Loucy (cell line): ENCODE measurements around the gene RAD23B.

Experiments
- H2AFZ ChIP-seq: fragments of 200-600 bp; sonication (generic); 2 replicates; pipeline ENCODE4 v1.6.0; 2016; ENCODE audit warnings: antibody characterized with exemption, mild to moderate bottlenecking, low read length, moderate library complexity
- H3F3A ChIP-seq: fragments of 200-600 bp; 2 replicates; pipeline ENCODE4 v1.6.0; 2016; ENCODE audit warnings: antibody characterized with exemption, low read depth, mild to moderate bottlenecking
- H3K27me3 ChIP-seq: fragments of 200-600 bp; sonication (generic); 2 replicates; pipeline ENCODE4 v1.6.1; 2014; ENCODE audit warnings: low read length, mild to moderate bottlenecking; ENCODE audit not compliant: insufficient read depth, poor library complexity, severe bottlenecking
- H3K36me3 ChIP-seq: fragments of 200-600 bp; sonication (generic); 2 replicates; pipeline ENCODE4 v1.6.1; 2016; ENCODE audit warnings: low read length; ENCODE audit not compliant: insufficient read depth
- H3K4me1 ChIP-seq: fragments of 200-600 bp; sonication (generic); 2 replicates; pipeline ENCODE4 v1.5.1; 2014; ENCODE audit warnings: low read length, mild to moderate bottlenecking; ENCODE audit not compliant: insufficient read depth, poor library complexity, severe bottlenecking
- H3K4me2 ChIP-seq: fragments of 200-600 bp; sonication (generic); 2 replicates; pipeline ENCODE4 v1.6.0; 2014; ENCODE audit warnings: antibody characterized with exemption, low read length, low read depth, mild to moderate bottlenecking; ENCODE audit not compliant: poor library complexity, severe bottlenecking
- H3K4me3 ChIP-seq: fragments of 200-600 bp; sonication (generic); 2 replicates; pipeline ENCODE4 v1.5.1; 2014; ENCODE audit warnings: low read length, mild to moderate bottlenecking, mixed read lengths; ENCODE audit not compliant: poor library complexity, severe bottlenecking
- H3K79me2 ChIP-seq: fragments of 200-600 bp; sonication (generic); 2 replicates; pipeline ENCODE4 v1.6.1; 2014; ENCODE audit warnings: low read length; ENCODE audit not compliant: insufficient read depth
- H3K9ac ChIP-seq: fragments of 200-600 bp; sonication (generic); 2 replicates; pipeline ENCODE4 v1.6.0; 2014; ENCODE audit warnings: mild to moderate bottlenecking, low read depth, low read length, moderate library complexity; ENCODE audit not compliant: poor library complexity, severe bottlenecking
- H3K9me2 ChIP-seq: fragments of 200-600 bp; sonication (generic); replicated peaks from 2 replicates; pipeline ENCODE4 v1.6.1; 2016; ENCODE audit warnings: low read depth, low read length, mixed read lengths
- H3K9me3 ChIP-seq: fragments of 200-600 bp; sonication (generic); 2 replicates; pipeline ENCODE4 v1.6.1; 2014; ENCODE audit warnings: mild to moderate bottlenecking, antibody characterized with exemption, low read length, low read depth; ENCODE audit not compliant: insufficient read depth
- H4K20me1 ChIP-seq: fragments of 200-600 bp; sonication (generic); 2 replicates; pipeline ENCODE4 v1.6.0; 2014; ENCODE audit warnings: antibody characterized with exemption, low read length, mild to moderate bottlenecking; ENCODE audit not compliant: insufficient read depth, poor library complexity, severe bottlenecking
- EZH2phosphoT487 ChIP-seq: fragments of 200-600 bp; IDR thresholded peaks from 2 replicates; pipeline ENCODE4 v1.6.1; 2018; ENCODE audit warnings: antibody characterized with exemption, mild to moderate bottlenecking, moderate library complexity, borderline replicate concordance
- TF ChIP-seq, protein P1 (sequence below): fragments of 200-600 bp; sonication (generic); conservative IDR thresholded peaks from 2 replicates; pipeline ENCODE4 v1.5.1; 2014; ENCODE audit warnings: mild to moderate bottlenecking, antibody characterized with exemption, low read length

The RAD23B gene

DNA sequence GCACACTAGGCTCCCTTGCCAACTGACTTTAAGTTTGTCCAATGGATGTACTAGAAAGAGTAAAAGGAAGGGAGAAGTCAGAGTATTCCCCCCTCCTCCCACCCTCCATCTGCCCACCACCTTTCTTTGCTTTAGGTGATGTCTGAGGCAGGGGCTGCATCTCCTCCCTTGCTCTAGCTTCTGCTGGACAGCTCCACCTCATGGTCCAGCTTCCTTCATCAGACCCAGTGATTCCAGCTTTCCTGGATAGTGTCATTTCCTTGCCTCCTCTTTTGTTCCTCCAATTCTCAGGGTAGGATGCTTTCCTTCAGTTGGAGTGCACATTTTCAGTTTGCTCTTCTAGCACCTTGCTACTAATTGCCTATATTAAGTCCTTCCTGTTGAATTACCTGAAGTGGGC lies 67.4 kb downstream of the RAD23B start:
- Histone ChIP-seq H3K9ac (no peak overlapping the region), H3F3A (no peaks in the 10 kb centered on the region), H2AFZ (no peak overlapping the region), H3K79me2 (no peaks in the 10 kb centered on the region), H3K9me2 (no peaks in the 10 kb centered on the region), H3K4me3 (no peak overlapping the region), H3K36me3 (no peaks in the 10 kb centered on the region), H3K9me3 (no peaks in the 10 kb centered on the region), H3K27me3 (no peaks in the 10 kb centered on the region), H3K4me1 (no peaks in the 10 kb centered on the region), H3K4me2 (no peak overlapping the region), H4K20me1 (no peaks in the 10 kb centered on the region)
- TF ChIP-seq, protein P1, sequence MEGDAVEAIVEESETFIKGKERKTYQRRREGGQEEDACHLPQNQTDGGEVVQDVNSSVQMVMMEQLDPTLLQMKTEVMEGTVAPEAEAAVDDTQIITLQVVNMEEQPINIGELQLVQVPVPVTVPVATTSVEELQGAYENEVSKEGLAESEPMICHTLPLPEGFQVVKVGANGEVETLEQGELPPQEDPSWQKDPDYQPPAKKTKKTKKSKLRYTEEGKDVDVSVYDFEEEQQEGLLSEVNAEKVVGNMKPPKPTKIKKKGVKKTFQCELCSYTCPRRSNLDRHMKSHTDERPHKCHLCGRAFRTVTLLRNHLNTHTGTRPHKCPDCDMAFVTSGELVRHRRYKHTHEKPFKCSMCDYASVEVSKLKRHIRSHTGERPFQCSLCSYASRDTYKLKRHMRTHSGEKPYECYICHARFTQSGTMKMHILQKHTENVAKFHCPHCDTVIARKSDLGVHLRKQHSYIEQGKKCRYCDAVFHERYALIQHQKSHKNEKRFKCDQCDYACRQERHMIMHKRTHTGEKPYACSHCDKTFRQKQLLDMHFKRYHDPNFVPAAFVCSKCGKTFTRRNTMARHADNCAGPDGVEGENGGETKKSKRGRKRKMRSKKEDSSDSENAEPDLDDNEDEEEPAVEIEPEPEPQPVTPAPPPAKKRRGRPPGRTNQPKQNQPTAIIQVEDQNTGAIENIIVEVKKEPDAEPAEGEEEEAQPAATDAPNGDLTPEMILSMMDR = no peak
- no peak for TF ChIP-seq EZH2phosphoT487

DNA sequence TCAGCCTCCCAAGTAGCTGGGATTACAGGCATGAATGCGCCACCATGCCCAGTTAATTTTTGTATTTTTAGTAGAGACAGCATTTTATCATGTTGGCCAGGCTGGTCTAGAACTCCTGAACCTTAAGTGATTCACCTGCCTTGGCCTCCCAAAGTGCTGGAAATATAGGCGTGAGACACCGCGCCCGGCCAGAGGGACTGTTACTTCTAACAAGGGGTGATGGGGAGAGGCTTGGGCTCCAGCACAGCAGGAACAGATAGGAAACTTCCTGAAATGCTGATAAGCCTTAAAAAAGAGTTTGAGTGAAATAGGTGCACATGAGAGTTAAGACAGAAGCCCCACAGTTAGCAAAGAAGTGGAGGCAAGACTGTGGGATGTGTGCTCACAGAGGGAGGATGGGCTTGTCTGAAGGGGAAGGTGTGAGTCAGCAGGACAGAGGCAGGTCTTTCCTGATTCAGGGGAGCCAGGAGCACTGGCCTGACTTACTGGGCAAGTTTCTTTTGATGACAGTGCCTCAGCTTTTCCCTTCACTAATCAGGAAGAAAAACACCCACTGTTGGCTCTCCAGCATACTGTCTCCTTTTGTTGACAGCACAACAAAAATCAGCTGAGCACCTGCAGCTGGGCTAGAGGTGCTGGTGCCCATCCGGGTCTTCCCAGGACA lies 68.4 kb downstream of the RAD23B start:
- H4K20me1 ChIP-seq = no peaks in the 10 kb centered on the region
- no peaks in the 10 kb centered on the region for H3K9me2 ChIP-seq
- no peaks in the 10 kb centered on the region for H3K27me3 ChIP-seq
- H3F3A ChIP-seq = no peaks in the 10 kb centered on the region
- TF ChIP-seq, protein P1 = no peak
- no peak for TF ChIP-seq EZH2phosphoT487
- no peaks in the 10 kb centered on the region for H3K9me3 ChIP-seq
- no peak overlapping the region for H3K4me3 ChIP-seq
- H2AFZ ChIP-seq = no peak overlapping the region
- no peak overlapping the region for H3K9ac ChIP-seq
- H3K36me3 ChIP-seq = no peaks in the 10 kb centered on the region
- no peaks in the 10 kb centered on the region for H3K79me2 ChIP-seq
- no peak overlapping the region for H3K4me2 ChIP-seq
- H3K4me1 ChIP-seq = no peaks in the 10 kb centered on the region

DNA sequence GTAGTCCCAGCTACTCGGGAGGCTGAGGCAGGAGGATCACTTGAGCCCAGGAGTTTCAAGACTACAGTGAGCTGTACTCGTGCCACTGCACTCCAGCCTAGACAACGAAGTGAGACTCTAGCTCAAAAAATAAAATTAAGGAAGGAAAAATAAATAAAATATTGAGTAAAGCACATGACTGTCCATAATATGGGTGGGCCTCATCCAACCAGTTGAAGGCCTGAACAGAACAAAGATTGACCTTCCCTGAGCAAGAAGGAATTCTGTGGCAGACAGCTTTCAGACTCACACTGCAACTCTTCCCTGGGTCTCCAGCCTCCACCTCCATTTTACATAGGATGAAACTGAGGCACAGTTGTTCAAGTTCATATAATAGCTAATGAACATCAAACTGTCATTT lies 72.3 kb downstream of the RAD23B start:
- Histone ChIP-seq H4K20me1 (no peaks in the 10 kb centered on the region), H3K9ac (no peak overlapping the region), H3K9me2 (no peaks in the 10 kb centered on the region), H3K27me3 (no peaks in the 10 kb centered on the region), H3K4me2 (no peak overlapping the region), H2AFZ (no peak overlapping the region), H3K9me3 (no peaks in the 10 kb centered on the region), H3K79me2 (no peaks in the 10 kb centered on the region), H3K4me1 (no peaks in the 10 kb centered on the region), H3F3A (no peaks in the 10 kb centered on the region), H3K36me3 (no peaks in the 10 kb centered on the region), H3K4me3 (no peak overlapping the region)
- TF ChIP-seq, protein P1 = no peak
- no peak for TF ChIP-seq EZH2phosphoT487
